HEK293 (cell line): ENCODE data around the gene ZFR2.
A peak's percentile ranks its signal among the peaks of the same experiment; 100 is the strongest.

Source experiments
- BCL11A ChIP-seq: fragments of 450-650 bp; formaldehyde crosslinking; IDR thresholded peaks from 2 replicates; pipeline ENCODE4 v1.5.1; 2016; ENCODE audit warnings: low read depth, missing biosample characterization, missing genetic modification characterization
- CTCF ChIP-seq: fragments of 450-650 bp; formaldehyde crosslinking; IDR thresholded peaks from 2 replicates; pipeline ENCODE4 v1.5.1; 2016; ENCODE audit warnings: missing biosample characterization, missing genetic modification characterization
- GLI2 ChIP-seq: fragments of 450-650 bp; formaldehyde crosslinking; IDR thresholded peaks from 2 replicates; pipeline ENCODE4; 2017; ENCODE audit warnings: missing biosample characterization, missing genetic modification characterization, low read depth, borderline replicate concordance
- MYNN ChIP-seq: fragments of 450-650 bp; formaldehyde crosslinking; IDR thresholded peaks from 2 replicates; pipeline ENCODE4 v1.5.1; 2016; ENCODE audit warnings: missing biosample characterization, missing genetic modification characterization, borderline replicate concordance
- PRDM10 ChIP-seq: fragments of 450-650 bp; formaldehyde crosslinking; IDR thresholded peaks from 2 replicates; pipeline ENCODE4 v1.5.1; 2016; ENCODE audit warnings: missing biosample characterization, missing genetic modification characterization
- SALL2 ChIP-seq: fragments of 450-650 bp; formaldehyde crosslinking; IDR thresholded peaks from 2 replicates; pipeline ENCODE4 v1.5.0; 2017; ENCODE audit warnings: missing biosample characterization, mild to moderate bottlenecking, missing genetic modification characterization, borderline replicate concordance
- SETDB1 ChIP-seq: IDR thresholded peaks from one replicate; pipeline ENCODE4 v1.6.1; 2017; ENCODE audit warnings: mild to moderate bottlenecking, low read length, moderate library complexity, mixed read lengths; ENCODE audit not compliant: insufficient read length
- ZNF114 ChIP-seq: fragments of 450-650 bp; formaldehyde crosslinking; IDR thresholded peaks from 2 replicates; pipeline ENCODE4 v1.5.0; 2017; ENCODE audit warnings: missing biosample characterization, missing genetic modification characterization
- ZNF175 ChIP-seq: fragments of 450-650 bp; formaldehyde crosslinking; IDR thresholded peaks from 2 replicates; pipeline ENCODE4 v1.5.1; 2016; ENCODE audit warnings: missing biosample characterization, missing genetic modification characterization
- ZNF274 ChIP-seq, 2 experiments: fragments of 200-500 bp in 1 of 2; fragments of 450-650 bp in 1 of 2; sonication (Bioruptor generic) in 1 of 2; formaldehyde crosslinking in 1 of 2; IDR thresholded peaks; 2 replicates each; pipeline versions ENCODE4 v1.5.1 to v1.6.1; 2014 to 2016; ENCODE audit warnings: borderline replicate concordance in 1 of 2, inconsistent platforms in 1 of 2, low read length in 1 of 2, missing biosample characterization in 1 of 2, missing genetic modification characterization in 1 of 2
- ZNF350 ChIP-seq: fragments of 450-650 bp; formaldehyde crosslinking; IDR thresholded peaks from 2 replicates; pipeline ENCODE4 v1.5.0; 2017; ENCODE audit warnings: missing biosample characterization, mild to moderate bottlenecking, missing genetic modification characterization
- ZNF391 ChIP-seq: fragments of 450-650 bp; formaldehyde crosslinking; IDR thresholded peaks from 2 replicates; pipeline ENCODE4 v1.5.1; 2016; ENCODE audit warnings: low read depth, missing biosample characterization, missing genetic modification characterization, borderline replicate concordance
- ZNF433 ChIP-seq: fragments of 450-650 bp; formaldehyde crosslinking; IDR thresholded peaks from 2 replicates; pipeline ENCODE4 v1.5.1; 2016; ENCODE audit warnings: missing biosample characterization, missing genetic modification characterization, low read depth
- ZNF501 ChIP-seq: fragments of 450-650 bp; formaldehyde crosslinking; IDR thresholded peaks from 2 replicates; pipeline ENCODE4 v1.5.1; 2016; ENCODE audit warnings: missing biosample characterization, missing genetic modification characterization
- ZNF518A ChIP-seq: fragments of 450-650 bp; formaldehyde crosslinking; conservative IDR thresholded peaks from 2 replicates; pipeline ENCODE4 v1.5.1; 2016; ENCODE audit warnings: low read depth, missing biosample characterization, missing genetic modification characterization
- ZNF529 ChIP-seq: fragments of 450-650 bp; formaldehyde crosslinking; IDR thresholded peaks from 2 replicates; pipeline ENCODE4 v1.5.1; 2017; ENCODE audit warnings: missing genetic modification characterization, missing biosample characterization; ENCODE audit not compliant: insufficient replicate concordance
- ZNF596 ChIP-seq: fragments of 450-650 bp; IDR thresholded peaks from 2 replicates; pipeline ENCODE4 v1.5.0; 2018; ENCODE audit warnings: missing biosample characterization, mild to moderate bottlenecking, missing genetic modification characterization, moderate library complexity
- ZNF645 ChIP-seq: fragments of 450-650 bp; formaldehyde crosslinking; IDR thresholded peaks from 2 replicates; pipeline ENCODE4; 2016; ENCODE audit warnings: missing biosample characterization, missing genetic modification characterization
- ZNF747 ChIP-seq: fragments of 450-650 bp; formaldehyde crosslinking; IDR thresholded peaks from 2 replicates; pipeline ENCODE4 v1.5.1; 2016; ENCODE audit warnings: missing biosample characterization, missing genetic modification characterization
- ZNF792 ChIP-seq: fragments of 450-650 bp; formaldehyde crosslinking; IDR thresholded peaks from 2 replicates; pipeline ENCODE4 v1.5.1; 2016; ENCODE audit warnings: missing biosample characterization, missing genetic modification characterization

Gene ZFR2

GRCh38 chr19:3762501-3763459 lies 106.1 kb downstream of the ZFR2 start, which contains the start of gene MRPL54 (continued):
- TF ChIP-seq ZNF518A (tag by site-specific recombination), result no peak
- no peak for TF ChIP-seq ZNF114 (tag by site-specific recombination)
- TF ChIP-seq ZNF792 (tag by site-specific recombination), result no peak
- no peak for TF ChIP-seq ZNF433 (tag by site-specific recombination)
- TF ChIP-seq BCL11A (tag by site-specific recombination), result no peak
- no peak for TF ChIP-seq ZNF350 (tag by site-specific recombination)
- no peak for TF ChIP-seq ZNF274 (IDR thresholded peaks at IDR 0.05; ENCODE audit: low read length)
- no peak for TF ChIP-seq ZNF274 (tag by site-specific recombination; IDR thresholded peaks at IDR 0.05; ENCODE audit: borderline replicate concordance)
- TF ChIP-seq SALL2 (tag by site-specific recombination), result no peak
- no peak for TF ChIP-seq MYNN (tag by site-specific recombination)
- TF ChIP-seq CTCF (tag by site-specific recombination), result no peak
- TF ChIP-seq ZNF501 (tag by site-specific recombination), result no peak
- no peak for TF ChIP-seq ZNF596
- no peak for TF ChIP-seq ZNF747
- no peak for TF ChIP-seq ZNF175
- no peak; the same call in 1 of the 2 replicates for TF ChIP-seq ZNF391 (tag by site-specific recombination)
- no peak for TF ChIP-seq ZNF529 (tag by site-specific recombination)
- TF ChIP-seq GLI2, result no peak
- no peak for TF ChIP-seq ZNF645 (tag by site-specific recombination)
- no peak for TF ChIP-seq SETDB1
- TF ChIP-seq PRDM10, result peak; percentile 82; the same call in 1 of the 2 replicates
